NCI-H2081 (cell line): ENCODE data around the gene TNPO3.
"Not testable (repeated sequence)": the region's sequence is repeated elsewhere in the genome, so short reads cannot be mapped to it uniquely, and the experiment has no call there.

Experiments used
- DNase-seq, 2 experiments: peaks; one replicate each; lab custom pipeline; 2025; lab: John Stamatoyannopoulos, UW

The TNPO3 gene

GRCh38 chr7:129069021-129069420, 14.1 kb upstream of the TNPO3 start:
- no peak for DNase-seq

- no peak for DNase-seq
These were observed 13.1 kb upstream of the TNPO3 start for GRCh38 chr7:129067943-129068548.

GRCh38 chr7:129067132-129067561, 12.2 kb upstream of the TNPO3 start:
- not testable (repeated sequence) for DNase-seq

DNA sequence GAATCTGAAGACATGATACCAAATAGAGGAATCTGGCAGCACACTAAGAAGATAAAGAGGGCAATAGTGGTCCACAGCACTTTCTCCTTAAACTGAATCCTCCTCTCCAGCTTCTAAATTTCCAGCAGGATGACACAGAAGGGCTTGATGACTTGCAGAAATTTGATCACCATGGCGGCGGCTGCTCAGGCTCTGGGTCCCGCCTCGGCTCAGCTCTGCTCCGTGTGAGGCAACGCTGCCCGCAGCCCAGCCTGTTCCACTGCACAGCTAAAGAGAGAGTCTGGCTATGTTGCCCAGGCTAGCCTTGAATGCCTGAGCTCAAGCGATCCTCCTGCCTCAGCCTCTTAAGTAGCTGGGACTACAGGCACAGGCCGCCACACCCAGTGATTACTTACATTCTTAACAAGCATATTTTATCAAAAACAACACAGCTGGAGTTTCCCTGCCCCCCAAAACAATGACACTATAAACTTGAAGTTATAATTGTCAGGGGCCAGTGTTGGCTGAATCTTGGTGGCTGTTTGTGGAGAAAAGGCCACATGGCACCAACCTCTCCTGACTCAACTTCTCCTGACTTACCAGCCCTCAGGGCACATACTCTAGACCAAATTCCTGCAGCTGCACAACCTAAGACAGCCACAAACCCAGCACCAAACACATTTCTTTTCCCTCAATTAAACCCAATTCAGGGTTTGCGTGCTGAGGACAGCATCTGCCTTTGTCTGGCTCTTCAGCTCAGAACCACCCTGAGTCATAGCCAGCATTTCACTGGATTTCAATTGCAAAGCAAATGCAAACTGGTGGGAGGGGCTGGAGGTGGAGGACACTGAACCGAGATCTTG, 11.6 kb upstream of the TNPO3 start:
- DNase-seq = no peak

DNA sequence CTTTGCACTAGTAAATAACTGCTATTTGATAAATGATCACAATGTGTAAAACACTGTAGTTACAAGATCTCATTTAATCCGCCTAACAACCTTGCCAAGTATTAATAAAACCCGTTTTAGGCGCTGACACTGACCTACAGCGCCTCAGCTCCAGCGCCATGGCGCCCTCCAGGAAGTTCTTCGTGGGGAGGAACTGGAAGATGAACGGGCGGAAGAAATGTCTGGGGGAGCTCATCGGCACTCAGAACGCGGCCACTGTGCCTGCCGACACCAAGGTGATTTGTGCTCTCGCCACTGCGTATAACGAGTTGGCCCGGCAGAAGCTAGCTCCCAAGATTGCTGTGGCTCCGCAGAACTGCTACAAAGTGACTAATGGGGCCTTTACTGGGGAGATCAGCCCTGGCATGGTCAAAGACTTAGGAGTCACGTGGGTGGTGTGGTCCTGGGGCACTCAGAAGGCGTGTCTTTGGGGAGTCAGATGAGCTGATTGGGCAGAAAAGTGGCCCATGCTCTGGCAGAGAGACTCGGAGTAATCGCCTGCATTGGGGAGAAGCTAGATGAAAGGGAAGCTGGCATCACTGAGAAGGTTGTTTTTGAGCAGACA, 1.1 kb upstream of the TNPO3 start:
- DNase-seq = no peak

- no peak for DNase-seq
These were observed 444 bp upstream of the TNPO3 start for GRCh38 chr7:129055294-129055816.

- no peak for DNase-seq
These were observed 923 bp downstream of the TNPO3 start for GRCh38 chr7:129053938-129054437.

DNA sequence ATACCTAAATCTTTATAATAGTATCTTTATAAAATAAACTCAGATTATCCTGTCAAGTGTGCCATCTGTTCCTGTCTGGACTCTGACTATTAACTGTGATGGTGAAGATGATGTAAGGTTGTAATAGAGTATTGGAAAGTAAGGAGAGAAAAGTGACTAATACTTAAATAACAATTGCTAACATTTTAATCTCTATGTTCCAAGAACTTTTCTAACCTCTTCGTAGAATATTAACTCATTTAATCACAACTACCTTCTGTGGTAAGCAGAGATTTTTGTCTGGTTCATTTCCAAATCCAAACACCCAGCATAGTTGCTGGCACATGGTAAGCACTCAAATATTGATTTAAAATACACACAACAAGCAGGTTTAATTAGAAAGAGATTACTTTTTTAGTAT, 2.5 kb downstream of the TNPO3 start:
- no peak for DNase-seq

GRCh38 chr7:129051459-129051858, 3.5 kb downstream of the TNPO3 start:
- DNase-seq = not testable (repeated sequence)

DNA sequence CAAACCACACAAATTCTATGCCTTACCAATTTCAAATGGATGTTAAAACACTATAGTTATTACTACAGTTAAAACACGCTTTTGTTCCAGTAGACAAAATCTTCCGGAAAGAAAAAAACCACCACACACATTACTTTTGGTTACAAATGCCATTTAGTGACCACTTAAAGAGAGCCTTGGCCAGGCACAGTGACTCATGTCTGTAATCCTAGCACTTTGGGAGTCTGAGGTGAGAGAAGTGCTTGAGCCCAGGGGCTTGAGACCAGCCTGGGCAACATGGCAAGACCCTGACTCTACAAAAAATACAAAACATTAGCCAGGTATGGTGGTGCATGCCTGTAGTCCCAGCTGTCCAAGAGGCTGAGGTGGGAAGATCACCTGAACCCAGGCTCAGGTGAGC, 7.2 kb downstream of the TNPO3 start:
- DNase-seq = no peak

DNA sequence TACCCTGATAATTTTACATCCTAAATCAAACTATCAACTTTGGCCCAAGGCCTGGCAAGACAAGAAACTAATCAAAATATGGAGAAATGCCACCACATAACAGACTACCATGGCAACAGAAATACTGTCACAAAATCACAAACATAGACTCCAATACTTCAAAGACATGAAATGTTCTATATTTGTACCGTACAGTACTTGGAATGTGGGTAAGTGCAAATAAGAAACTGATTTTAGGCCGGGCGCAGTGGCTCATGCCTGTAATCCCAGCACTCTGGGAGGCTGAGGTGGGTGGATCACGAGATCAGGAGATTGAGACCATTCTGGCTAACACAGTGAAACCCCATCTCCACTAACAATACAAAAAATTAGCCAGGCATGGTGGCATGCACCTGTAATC, 9.2 kb downstream of the TNPO3 start:
- no peak for DNase-seq

GRCh38 chr7:129043012-129043411, 11.9 kb downstream of the TNPO3 start:
- no peak for DNase-seq

DNA sequence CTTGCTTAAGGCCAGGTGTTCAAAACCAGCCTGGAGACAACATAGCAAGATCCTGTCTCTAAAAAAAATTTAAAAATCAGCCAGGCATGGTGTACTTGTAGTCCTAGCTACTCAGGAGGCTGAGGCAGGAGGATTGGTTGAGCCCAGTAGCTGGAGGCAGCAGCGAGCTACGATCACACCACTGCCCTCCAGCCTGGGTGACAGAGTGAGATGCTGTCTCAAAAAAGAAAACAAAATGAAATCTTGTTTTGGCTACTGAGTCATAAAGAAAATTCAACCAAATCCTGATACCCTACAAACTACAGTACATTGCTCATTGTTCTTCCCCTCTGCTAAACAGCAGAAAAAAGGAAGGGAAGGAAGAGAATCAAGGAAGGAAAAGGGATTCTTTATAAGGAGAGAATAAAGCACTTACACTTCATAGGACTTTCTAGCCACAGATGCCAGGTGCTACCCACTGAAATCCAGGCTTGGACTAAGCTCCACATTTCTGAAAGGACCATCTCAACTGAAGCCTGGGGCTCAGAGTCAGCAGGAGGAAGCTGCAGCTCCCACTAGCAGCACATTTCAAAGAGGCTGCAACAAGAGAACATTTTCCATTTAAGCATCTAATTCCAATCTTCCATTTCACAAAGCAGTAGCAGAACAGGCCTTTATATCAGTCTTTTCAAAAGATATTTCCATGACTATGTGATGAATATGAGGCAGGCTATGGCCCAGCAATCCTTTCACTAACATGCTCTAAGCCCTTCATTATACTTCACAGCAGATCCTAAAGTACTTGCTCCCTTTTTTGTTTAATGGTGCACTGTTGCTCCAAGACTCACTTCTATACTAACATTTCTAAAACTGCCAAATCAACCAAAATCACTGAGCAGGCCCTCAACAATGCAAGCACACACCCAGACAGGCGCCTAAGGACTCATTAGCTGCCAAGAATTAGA, 13.5 kb downstream of the TNPO3 start:
- no peak for DNase-seq

DNA sequence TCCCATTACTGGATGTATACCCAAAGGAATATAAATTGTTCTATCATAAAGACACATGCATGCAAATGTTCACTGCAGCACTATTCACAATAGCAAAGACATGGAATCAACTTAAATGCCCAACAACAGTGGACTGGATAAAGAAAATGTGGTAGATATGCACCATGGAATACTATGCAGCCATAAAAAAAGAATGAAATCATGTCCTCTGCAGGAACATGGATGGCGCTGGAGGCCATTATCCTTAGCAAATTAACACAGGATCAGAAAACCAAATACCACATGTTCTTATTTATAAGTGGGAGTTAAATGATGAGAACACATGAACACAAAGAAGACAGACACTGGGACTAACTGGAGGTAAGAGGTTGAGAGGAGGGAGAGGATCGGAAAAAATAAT, 16.4 kb downstream of the TNPO3 start:
- DNase-seq = not testable (repeated sequence)

- no peak for DNase-seq
These were observed 17.3 kb downstream of the TNPO3 start for GRCh38 chr7:129037585-129037984.

DNA sequence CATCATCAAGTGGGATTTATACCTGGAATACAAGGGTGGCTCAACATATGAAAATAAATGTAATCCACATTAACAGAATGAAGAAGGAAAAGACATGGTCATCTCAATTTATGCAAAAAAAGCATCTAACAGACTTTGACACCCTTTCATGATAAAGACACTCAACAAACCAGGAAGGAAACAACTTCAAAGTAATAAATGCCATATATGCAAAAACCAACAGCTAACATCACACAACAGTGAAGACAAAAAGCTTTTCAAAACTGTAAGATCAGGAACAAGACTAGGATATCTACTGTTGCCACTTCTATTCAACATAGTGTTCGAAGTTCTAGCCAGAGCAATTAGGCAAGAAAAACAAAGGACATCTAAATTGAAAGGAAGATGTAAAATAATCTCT, 22.9 kb downstream of the TNPO3 start:
- DNase-seq = no peak

- DNase-seq = no peak
These were observed 24.5 kb downstream of the TNPO3 start for GRCh38 chr7:129030440-129030839.

GRCh38 chr7:129024125-129024524, 30.8 kb downstream of the TNPO3 start:
- DNase-seq = no peak

- DNase-seq = no peak
These were observed 33.3 kb downstream of the TNPO3 start for GRCh38 chr7:129021656-129022055.

DNA sequence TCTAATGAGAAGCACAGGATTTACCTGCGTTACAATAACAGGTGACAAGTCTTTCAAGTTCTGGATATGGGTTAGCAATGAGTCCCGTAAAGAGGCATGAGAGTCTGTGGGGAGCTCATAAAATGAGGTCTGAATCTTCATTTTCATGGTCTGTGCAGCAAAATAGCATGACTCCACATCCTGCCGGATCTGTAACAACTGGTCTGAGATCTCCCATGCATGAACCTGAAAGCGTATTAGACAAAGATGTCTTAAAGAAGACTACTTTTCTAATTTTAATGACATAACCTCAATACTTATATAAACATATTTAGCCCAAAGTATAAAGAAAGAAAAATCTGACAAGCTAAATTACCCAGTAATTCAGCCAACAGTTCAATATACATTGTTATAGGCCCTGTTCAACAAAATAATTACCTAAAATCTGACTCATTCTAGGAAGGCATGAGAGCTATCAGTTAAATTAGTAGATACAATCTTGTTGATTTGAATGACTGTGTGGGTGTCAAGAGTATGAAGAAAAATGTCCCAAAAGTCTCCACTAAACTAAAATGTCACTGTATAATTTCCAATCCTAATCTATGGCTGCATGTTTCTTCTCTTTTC, 36.9 kb downstream of the TNPO3 start:
- DNase-seq = no peak

GRCh38 chr7:129017264-129017663, 37.6 kb downstream of the TNPO3 start:
- no peak for DNase-seq
